IMR-90 (cell line): ENCODE results near the gene FXYD6. TPM values are rescaled to one million over a fixed set of nuclear protein-coding genes. Genes with fewer than 3 reads are reported as not detected.

Experiments used
- ATAC-seq: fragments of 200-7000 bp; cut with Tn5 transposase; 2 replicates; pipeline ENCODE4 v1.9.1; 2020; ENCODE audit warnings: low read depth, mild to moderate bottlenecking, moderate library complexity
- BruUV-seq: library from RNA; stranded (reverse); fragments of 400-500 nt; replicated peaks from 2 replicates; lab custom pipeline; 2021; lab: Mats Ljungman, UMichigan
- CTCF ChIA-PET: fragments of 300-600 bp; formaldehyde crosslinking; extraction: SDS; loops from one replicate; lab custom pipeline; 2021; ENCODE audit warnings: antibody characterized with exemption; lab: Yijun Ruan, JAX
- POLR2A ChIA-PET: fragments of 300-600 bp; sonication (Branson Sonifier 250); formaldehyde crosslinking; loops from one replicate; lab custom pipeline; 2022; ENCODE audit warnings: antibody characterized with exemption; ENCODE audit not compliant: unreplicated experiment; lab: Charles Lee
- DNase-seq: peaks from one replicate; pipeline ENCODE4 v3.0.0; 2013
- H2AFZ ChIP-seq: replicated peaks from 2 replicates; pipeline ENCODE3; 2013; ENCODE audit warnings: low read length, mild to moderate bottlenecking; ENCODE audit not compliant: poor library complexity
- H2AK5ac ChIP-seq: 2 replicates; pipeline ENCODE4 v1.6.1; 2013; ENCODE audit warnings: low read depth, low read length, inconsistent platforms
- H2AK9ac ChIP-seq: replicated peaks from 2 replicates; pipeline ENCODE3; 2013; ENCODE audit warnings: mild to moderate bottlenecking, low read depth, low read length, moderate library complexity; ENCODE audit not compliant: poor library complexity
- H2BK120ac ChIP-seq: 2 replicates; pipeline ENCODE4 v1.6.1; 2013; ENCODE audit warnings: low read depth, low read length, inconsistent platforms
- H2BK15ac ChIP-seq: 3 replicates; pipeline ENCODE4 v1.6.1; 2013; ENCODE audit warnings: low read depth, low read length, inconsistent platforms
- H2BK20ac ChIP-seq: 2 replicates; pipeline ENCODE4 v1.6.1; 2013; ENCODE audit warnings: low read depth, mild to moderate bottlenecking, inconsistent platforms, low read length, moderate library complexity
- H2BK5ac ChIP-seq: 2 replicates; pipeline ENCODE4 v1.6.1; 2013; ENCODE audit warnings: mild to moderate bottlenecking, low read depth, low read length, inconsistent platforms; ENCODE audit not compliant: poor library complexity, severe bottlenecking
- H3K14ac ChIP-seq: replicated peaks from 2 replicates; pipeline ENCODE4 v1.6.1; 2013; ENCODE audit warnings: low read depth, low read length, inconsistent platforms
- H3K18ac ChIP-seq: 2 replicates; pipeline ENCODE4 v1.6.1; 2013; ENCODE audit warnings: low read depth, low read length, control low read depth
- H3K23ac ChIP-seq: 2 replicates; pipeline ENCODE4 v1.6.1; 2013; ENCODE audit warnings: low read depth, low read length, inconsistent platforms
- H3K27ac ChIP-seq: 2 replicates; pipeline ENCODE4 v1.5.1; 2013; ENCODE audit warnings: mild to moderate bottlenecking, control low read depth, low read length; ENCODE audit not compliant: insufficient read depth
- H3K27me3 ChIP-seq: 2 replicates; pipeline ENCODE4 v1.6.1; 2013; ENCODE audit warnings: low read length; ENCODE audit not compliant: control insufficient read depth, insufficient read depth
- H3K36me3 ChIP-seq: 2 replicates; pipeline ENCODE4 v1.6.1; 2013; ENCODE audit warnings: low read length, mixed read lengths; ENCODE audit not compliant: control insufficient read depth, insufficient read depth
- H3K4ac ChIP-seq: 2 replicates; pipeline ENCODE4 v1.6.1; 2013; ENCODE audit warnings: low read depth, low read length, inconsistent platforms
- H3K4me1 ChIP-seq: 2 replicates; pipeline ENCODE4 v1.6.1; 2013; ENCODE audit warnings: low read length, mixed read lengths; ENCODE audit not compliant: control insufficient read depth, insufficient read depth
- H3K4me2 ChIP-seq: 2 replicates; pipeline ENCODE4 v1.6.1; 2013; ENCODE audit warnings: low read depth, mild to moderate bottlenecking, control low read depth, low read length, moderate library complexity
- H3K4me3 ChIP-seq: 2 replicates; pipeline ENCODE4 v1.5.1; 2013; ENCODE audit warnings: low read depth, mild to moderate bottlenecking, control low read depth, low read length, moderate library complexity; ENCODE audit not compliant: insufficient read depth
- H3K56ac ChIP-seq: 2 replicates; pipeline ENCODE4 v1.6.1; 2013; ENCODE audit warnings: low read length, inconsistent platforms; ENCODE audit not compliant: insufficient read depth; ENCODE audit errors: extremely low read depth
- H3K79me1 ChIP-seq, 2 experiments: 2 replicates each; pipeline ENCODE4 v1.6.1; 2013; ENCODE audit warnings: low read length in 2 of 2, inconsistent platforms in 1 of 2, low read depth in 1 of 2
- H3K9ac ChIP-seq: 2 replicates; pipeline ENCODE4 v1.6.1; 2013; ENCODE audit warnings: low read depth, low read length, control low read depth
- H3K9me1 ChIP-seq: 2 replicates; pipeline ENCODE4 v1.6.1; 2013; ENCODE audit warnings: low read length, inconsistent platforms; ENCODE audit not compliant: insufficient read depth
- H3K9me3 ChIP-seq: 2 replicates; pipeline ENCODE4 v1.6.1; 2013; ENCODE audit warnings: low read length; ENCODE audit not compliant: control insufficient read depth, insufficient read depth
- H4K20me1 ChIP-seq: 2 replicates; pipeline ENCODE4 v1.6.1; 2013; ENCODE audit warnings: low read length, inconsistent platforms; ENCODE audit not compliant: insufficient read depth
- H4K5ac ChIP-seq: 2 replicates; pipeline ENCODE4 v1.6.1; 2013; ENCODE audit warnings: mild to moderate bottlenecking, low read depth, low read length, control low read depth
- H4K8ac ChIP-seq, 2 experiments: 2 replicates each; pipeline ENCODE4 v1.6.1; 2013; ENCODE audit warnings: low read depth in 2 of 2, low read length in 2 of 2, control low read depth in 1 of 2, inconsistent platforms in 1 of 2
- H4K91ac ChIP-seq: 2 replicates; pipeline ENCODE4 v1.6.1; 2013; ENCODE audit warnings: low read depth, low read length, inconsistent platforms; ENCODE audit not compliant: insufficient read depth
- BHLHE40 ChIP-seq: fragments of 150-350 bp; IDR thresholded peaks from 2 replicates; pipeline ENCODE4 v1.6.1; 2016; ENCODE audit warnings: mild to moderate bottlenecking, low read depth, low read length
- CEBPB ChIP-seq: IDR thresholded peaks from 2 replicates; pipeline ENCODE4 v1.6.1; 2012; ENCODE audit warnings: low read depth, low read length, improper control_type of control experiment
- CHD1 ChIP-seq: IDR thresholded peaks from 2 replicates; pipeline ENCODE4 v1.6.1; 2012; ENCODE audit warnings: low read depth, low read length, improper control_type of control experiment
- FOS ChIP-seq: fragments of 150-350 bp; IDR thresholded peaks from 2 replicates; pipeline ENCODE4 v1.6.1; 2016; ENCODE audit warnings: low read depth, low read length
- MXI1 ChIP-seq: IDR thresholded peaks from 2 replicates; pipeline ENCODE4 v1.6.1; 2012; ENCODE audit warnings: low read depth, mild to moderate bottlenecking, low read length, moderate library complexity, borderline replicate concordance
- POLR2A ChIP-seq: IDR thresholded peaks from 2 replicates; pipeline ENCODE4 v1.6.1; 2012; ENCODE audit warnings: mild to moderate bottlenecking, low read depth, low read length
- RFX5 ChIP-seq: IDR thresholded peaks from 2 replicates; pipeline ENCODE4 v1.8.0; 2012; ENCODE audit warnings: low read depth, mild to moderate bottlenecking, low read length, moderate library complexity
- SMC3 ChIP-seq: fragments of 150-350 bp; IDR thresholded peaks from 2 replicates; pipeline ENCODE4 v1.6.1; 2016; ENCODE audit warnings: low read depth, mild to moderate bottlenecking, antibody characterized with exemption, low read length, moderate library complexity
- WGBS, 2 experiments: methylation state at CpG; one replicate each; pipeline versions ENCODE4 v1.1.5 to v1.1.7; 2013; ENCODE audit warnings: missing lambda C conversion rate in 2 of 2; ENCODE audit not compliant: insufficient read length in 1 of 2; ENCODE audit errors: extremely low coverage in 2 of 2; 5-methylcytosine and 5-hydroxymethylcytosine counted together
- dilution Hi-C: fragments of 300-500 bp; cut with HindIII; formaldehyde crosslinking; loops from one replicate; pipeline ENCODE4 v1.14.3; 2018; ENCODE audit warnings: low sequenced_read_pairs; ENCODE audit not compliant: unreplicated experiment
- in situ Hi-C: fragments of 300-500 bp; cut with MboI; formaldehyde crosslinking; loops from 3 replicates; pipeline ENCODE4 v1.14.3; 2019; ENCODE audit warnings: low sequenced_read_pairs, inconsistent platforms, mixed read lengths
- intact Hi-C: fragments of 100-400 bp; cut with micrococcal nuclease; formaldehyde crosslinking; loops from 2 replicates; pipeline ENCODE4 v1.10.0; 2022
- polyA plus RNA-seq, 3 experiments: library from polyadenylated mRNA; depleted of rRNA; stranded (reverse); fragments of >200 nt; gene quantifications; 2 replicates each; pipeline ENCODE4 v1.2.3, GENCODE V29; 2012; ENCODE audit warnings: low replicate concordance in 1 of 3
- total RNA-seq: library from RNA; depleted of rRNA; stranded (reverse); fragments of >200 nt; gene quantifications from 2 replicates; pipeline ENCODE4 v1.2.3, GENCODE V29; 2012
- TF ChIP-seq, protein P1 (sequence below): fragments of 150-350 bp; IDR thresholded peaks from 2 replicates; pipeline ENCODE4 v1.6.1; 2016; ENCODE audit warnings: low read depth, mild to moderate bottlenecking, low read length, moderate library complexity, borderline replicate concordance
- TF ChIP-seq, protein P2 (sequence below): conservative IDR thresholded peaks from 2 replicates; pipeline ENCODE4 v1.5.1; 2012; ENCODE audit warnings: mild to moderate bottlenecking, low read depth, low read length, improper control_type of control experiment
- TF ChIP-seq, protein P3 (sequence below): fragments of 150-350 bp; IDR thresholded peaks from 2 replicates; pipeline ENCODE4 v1.6.1; 2017; ENCODE audit warnings: mild to moderate bottlenecking, antibody characterized with exemption, low read length, low read depth

The FXYD6 gene
- total and polyA plus RNA-seq, 2 of the 4 experiments (the other 2 are of a cell fraction): 0.32 TPM; not detected in 1

DNA sequence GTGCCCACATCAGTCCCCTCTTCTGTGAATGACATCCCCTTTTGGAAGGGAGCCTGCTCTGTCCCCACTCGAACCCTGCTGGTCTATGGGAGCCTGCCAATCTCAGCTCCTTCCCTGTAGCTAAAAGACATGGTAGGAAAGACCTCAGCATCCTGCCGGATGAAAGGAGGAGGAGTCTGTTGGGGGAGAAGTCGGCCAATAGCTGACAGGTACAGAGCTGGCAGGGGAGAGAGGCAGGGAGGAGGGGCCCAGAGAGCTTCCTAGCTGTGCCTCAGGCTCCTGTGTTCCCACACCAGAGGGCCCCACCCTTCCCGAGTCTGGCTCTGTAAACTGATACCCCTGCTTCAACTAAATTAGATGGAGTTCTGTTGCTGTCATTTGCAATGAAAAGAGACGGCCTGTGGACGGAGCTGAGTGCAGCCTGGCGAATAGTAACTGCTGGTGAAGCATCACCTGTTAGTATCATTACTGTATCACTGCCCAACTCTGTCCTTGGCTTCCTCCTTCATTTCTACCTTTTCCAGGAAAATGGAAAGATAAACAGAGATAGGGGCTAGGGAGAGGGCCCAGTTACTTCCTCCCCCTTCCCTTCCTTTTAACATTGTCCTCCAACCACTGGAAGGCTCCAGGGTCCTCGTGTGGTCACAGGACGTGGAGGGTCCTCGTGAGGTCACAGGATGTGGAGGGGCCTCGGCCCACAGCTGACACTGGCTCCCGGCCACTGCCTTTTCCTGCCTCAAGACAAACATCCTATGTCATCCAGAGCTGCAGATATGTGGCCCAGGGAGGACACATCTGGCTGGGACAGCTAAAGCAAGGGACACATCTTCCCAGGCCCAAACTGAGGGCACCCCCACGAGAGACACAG lies 15.1 kb downstream of the FXYD6 start:
- dilution Hi-C loops: no loop called here
- H3K56ac ChIP-seq: no peak overlapping the region
- ChIA-PET POLR2A (no interaction called here), CTCF (no interaction called here)
- H3K4me1 ChIP-seq: no peaks in the 10 kb centered on the region
- no peaks in the 10 kb centered on the region for H3K79me1 ChIP-seq
- no peaks in the 10 kb centered on the region for H3K9me1 ChIP-seq
- H3K4me2 ChIP-seq: no peak overlapping the region
- TF ChIP-seq FOS (no peak), RFX5 (no peak), CEBPB (no peak), SMC3 (no peak), POLR2A (no peak), CHD1 (no peak), BHLHE40 (no peak), MXI1 (no peak)
- TF ChIP-seq, protein P1, sequence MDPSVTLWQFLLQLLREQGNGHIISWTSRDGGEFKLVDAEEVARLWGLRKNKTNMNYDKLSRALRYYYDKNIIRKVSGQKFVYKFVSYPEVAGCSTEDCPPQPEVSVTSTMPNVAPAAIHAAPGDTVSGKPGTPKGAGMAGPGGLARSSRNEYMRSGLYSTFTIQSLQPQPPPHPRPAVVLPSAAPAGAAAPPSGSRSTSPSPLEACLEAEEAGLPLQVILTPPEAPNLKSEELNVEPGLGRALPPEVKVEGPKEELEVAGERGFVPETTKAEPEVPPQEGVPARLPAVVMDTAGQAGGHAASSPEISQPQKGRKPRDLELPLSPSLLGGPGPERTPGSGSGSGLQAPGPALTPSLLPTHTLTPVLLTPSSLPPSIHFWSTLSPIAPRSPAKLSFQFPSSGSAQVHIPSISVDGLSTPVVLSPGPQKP: no peak
- TF ChIP-seq, protein P2, sequence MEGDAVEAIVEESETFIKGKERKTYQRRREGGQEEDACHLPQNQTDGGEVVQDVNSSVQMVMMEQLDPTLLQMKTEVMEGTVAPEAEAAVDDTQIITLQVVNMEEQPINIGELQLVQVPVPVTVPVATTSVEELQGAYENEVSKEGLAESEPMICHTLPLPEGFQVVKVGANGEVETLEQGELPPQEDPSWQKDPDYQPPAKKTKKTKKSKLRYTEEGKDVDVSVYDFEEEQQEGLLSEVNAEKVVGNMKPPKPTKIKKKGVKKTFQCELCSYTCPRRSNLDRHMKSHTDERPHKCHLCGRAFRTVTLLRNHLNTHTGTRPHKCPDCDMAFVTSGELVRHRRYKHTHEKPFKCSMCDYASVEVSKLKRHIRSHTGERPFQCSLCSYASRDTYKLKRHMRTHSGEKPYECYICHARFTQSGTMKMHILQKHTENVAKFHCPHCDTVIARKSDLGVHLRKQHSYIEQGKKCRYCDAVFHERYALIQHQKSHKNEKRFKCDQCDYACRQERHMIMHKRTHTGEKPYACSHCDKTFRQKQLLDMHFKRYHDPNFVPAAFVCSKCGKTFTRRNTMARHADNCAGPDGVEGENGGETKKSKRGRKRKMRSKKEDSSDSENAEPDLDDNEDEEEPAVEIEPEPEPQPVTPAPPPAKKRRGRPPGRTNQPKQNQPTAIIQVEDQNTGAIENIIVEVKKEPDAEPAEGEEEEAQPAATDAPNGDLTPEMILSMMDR: no peak
- TF ChIP-seq, protein P3, sequence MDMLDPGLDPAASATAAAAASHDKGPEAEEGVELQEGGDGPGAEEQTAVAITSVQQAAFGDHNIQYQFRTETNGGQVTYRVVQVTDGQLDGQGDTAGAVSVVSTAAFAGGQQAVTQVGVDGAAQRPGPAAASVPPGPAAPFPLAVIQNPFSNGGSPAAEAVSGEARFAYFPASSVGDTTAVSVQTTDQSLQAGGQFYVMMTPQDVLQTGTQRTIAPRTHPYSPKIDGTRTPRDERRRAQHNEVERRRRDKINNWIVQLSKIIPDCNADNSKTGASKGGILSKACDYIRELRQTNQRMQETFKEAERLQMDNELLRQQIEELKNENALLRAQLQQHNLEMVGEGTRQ: no peak
- no peak overlapping the region for H2BK120ac ChIP-seq
- no peak overlapping the region for H3K14ac ChIP-seq
- H3K27me3 ChIP-seq: peaks cover 2% of the 10 kb centered on the region
- in situ Hi-C loops: no loop called here
- no peak for ATAC-seq
- no peak overlapping the region for H2AFZ ChIP-seq
- no peak overlapping the region for H2BK5ac ChIP-seq
- H3K18ac ChIP-seq: no peak overlapping the region
- no peak overlapping the region for H4K5ac ChIP-seq
- BruUV-seq: no TSS peak
- no peak overlapping the region for H3K27ac ChIP-seq
- H2BK15ac ChIP-seq: no peak overlapping the region
- 14% methylated on average over 1 of the region's 13 CpGs; no CpG with 5 or more reads in 1 of the 2 experiments for WGBS, 2 experiments
- no peak overlapping the region for H2BK20ac ChIP-seq
- H3K9me3 ChIP-seq: no peaks in the 10 kb centered on the region
- no peaks in the 10 kb centered on the region for H4K20me1 ChIP-seq
- no peak overlapping the region for H4K8ac ChIP-seq
- H3K9ac ChIP-seq: no peak overlapping the region
- no peaks in the 10 kb centered on the region for H3K36me3 ChIP-seq
- intact Hi-C loops: no loop called here
- H2AK5ac ChIP-seq: no peak overlapping the region
- no peak overlapping the region for H3K4ac ChIP-seq
- H3K23ac ChIP-seq: no peak overlapping the region
- H3K4me3 ChIP-seq: no peak overlapping the region
- no peak for DNase-seq
- H4K91ac ChIP-seq: no peak overlapping the region
- no peak overlapping the region for H2AK9ac ChIP-seq
